Osteocyte (in vitro differentiated cells): ENCODE measurements around the gene ZNF318. TPM values are rescaled to one million over a fixed set of nuclear protein-coding genes. Genes with fewer than 3 reads are reported as not detected.
"Not testable (repeated sequence)": the region's sequence is repeated elsewhere in the genome, so short reads cannot be mapped to it uniquely, and the experiment has no call there.

Experiments
- DNase-seq: peaks from one replicate; pipeline ENCODE4 v3.0.0; 2021; ENCODE audit warnings: mixed read lengths; ENCODE audit not compliant: unreplicated experiment; ENCODE audit errors: extremely low spot score
- H3K27ac Mint-ChIP-seq: one replicate; pipeline ENCODE4 v1.8.0; 2021; ENCODE audit warnings: mild to moderate bottlenecking, mixed read lengths; ENCODE audit not compliant: unreplicated experiment
- H3K27me3 Mint-ChIP-seq: one replicate; pipeline ENCODE4 v1.8.0; 2021; ENCODE audit warnings: mixed read lengths; ENCODE audit not compliant: unreplicated experiment
- H3K36me3 Mint-ChIP-seq: one replicate; pipeline ENCODE4 v1.8.0; 2021; ENCODE audit warnings: mixed read lengths; ENCODE audit not compliant: unreplicated experiment
- H3K4me1 Mint-ChIP-seq: one replicate; pipeline ENCODE4 v1.8.0; 2021; ENCODE audit warnings: mixed read lengths; ENCODE audit not compliant: unreplicated experiment
- H3K4me3 Mint-ChIP-seq: one replicate; pipeline ENCODE4 v1.8.0; 2021; ENCODE audit warnings: mild to moderate bottlenecking, moderate library complexity, mixed read lengths; ENCODE audit not compliant: unreplicated experiment
- H3K9me3 Mint-ChIP-seq: one replicate; pipeline ENCODE4 v1.8.0; 2021; ENCODE audit warnings: mixed read lengths; ENCODE audit not compliant: unreplicated experiment
- CTCF ChIP-seq: fragments of 200-600 bp; sonication (generic); IDR thresholded peaks from 2 replicates; pipeline ENCODE4 v1.5.0; 2021; ENCODE audit warnings: antibody characterized with exemption, mild to moderate bottlenecking, moderate library complexity
- total RNA-seq: library from RNA; stranded (reverse); gene quantifications from 2 replicates; pipeline ENCODE4 v1.2.1, GENCODE V29; 2021

The ZNF318 gene
- total RNA-seq, 1 donor from 2014 or later: 25.1 TPM

DNA sequence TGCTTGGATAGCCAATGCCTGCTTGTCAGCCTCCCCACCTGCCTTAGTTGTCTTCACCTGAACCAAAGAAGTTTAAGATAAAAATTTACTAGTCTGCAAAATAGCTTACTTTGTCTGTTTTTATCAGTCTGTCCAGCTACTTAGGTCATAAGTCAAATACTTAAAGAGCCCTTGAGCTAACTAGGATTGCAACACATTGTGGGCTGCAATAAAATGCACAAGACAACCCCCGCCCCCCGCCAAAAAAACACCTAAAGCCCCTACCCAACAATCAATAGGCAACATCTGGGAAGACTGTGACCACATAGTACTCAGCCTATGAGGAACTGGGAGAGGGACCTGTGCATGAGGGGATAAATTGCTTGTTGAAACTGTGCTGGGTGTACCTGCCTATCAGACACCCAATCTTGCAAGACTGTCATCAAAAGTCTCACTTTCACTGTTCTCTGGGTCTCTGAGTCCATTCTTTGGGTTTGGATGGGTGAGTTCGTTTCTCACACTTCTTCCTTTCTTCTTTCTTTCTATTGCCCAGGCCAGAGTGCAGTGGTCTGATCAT lies 30.6 kb upstream of the ZNF318 start:
- Mint-ChIP-seq H3K4me1 (peaks cover 7% of the 10 kb centered on the region), H3K27me3 (peaks cover 34% of the 10 kb centered on the region), H3K27ac (no peak overlapping the region), H3K36me3 (no peaks in the 10 kb centered on the region), H3K9me3 (no peaks in the 10 kb centered on the region), H3K4me3 (no peak overlapping the region)
- TF ChIP-seq CTCF: no peak
- DNase-seq: no peak

GRCh38 chr6:43396408-43397149 lies 27.1 kb upstream of the ZNF318 start:
- H3K9me3 Mint-ChIP-seq: no peaks in the 10 kb centered on the region
- TF ChIP-seq CTCF: no peak
- H3K27me3 Mint-ChIP-seq: peaks cover 28% of the 10 kb centered on the region
- H3K4me3 Mint-ChIP-seq: no peak overlapping the region
- DNase-seq: no peak
- H3K27ac Mint-ChIP-seq: no peak overlapping the region
- H3K4me1 Mint-ChIP-seq: peaks cover 7% of the 10 kb centered on the region
- no peaks in the 10 kb centered on the region for H3K36me3 Mint-ChIP-seq

DNA sequence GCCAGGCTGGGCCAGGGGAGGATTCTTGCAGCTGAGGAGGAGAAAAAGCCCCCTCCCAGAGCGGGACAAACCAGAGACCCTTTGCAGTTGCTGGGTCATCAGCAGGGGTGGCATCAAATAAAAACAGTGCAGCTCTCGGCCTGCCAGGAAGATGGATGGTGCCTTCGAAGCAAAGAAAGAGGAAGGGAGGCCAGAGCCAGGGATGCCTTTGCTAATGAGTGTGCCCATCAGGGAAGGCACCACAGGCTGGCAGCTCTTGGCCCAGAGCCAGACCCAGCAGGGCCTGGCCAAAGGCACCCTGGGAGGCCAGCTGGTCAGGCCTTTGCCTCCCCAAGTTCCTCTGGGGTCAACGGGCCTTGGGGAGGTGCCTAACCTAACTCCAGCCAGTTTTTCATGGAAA lies 26.3 kb upstream of the ZNF318 start:
- H3K27ac Mint-ChIP-seq: no peak overlapping the region
- H3K9me3 Mint-ChIP-seq: no peaks in the 10 kb centered on the region
- no peaks in the 10 kb centered on the region for H3K36me3 Mint-ChIP-seq
- no peak for TF ChIP-seq CTCF
- peaks cover 35% of the 10 kb centered on the region for H3K27me3 Mint-ChIP-seq
- H3K4me1 Mint-ChIP-seq: peaks cover 7% of the 10 kb centered on the region
- no peak for DNase-seq
- no peak overlapping the region for H3K4me3 Mint-ChIP-seq

DNA sequence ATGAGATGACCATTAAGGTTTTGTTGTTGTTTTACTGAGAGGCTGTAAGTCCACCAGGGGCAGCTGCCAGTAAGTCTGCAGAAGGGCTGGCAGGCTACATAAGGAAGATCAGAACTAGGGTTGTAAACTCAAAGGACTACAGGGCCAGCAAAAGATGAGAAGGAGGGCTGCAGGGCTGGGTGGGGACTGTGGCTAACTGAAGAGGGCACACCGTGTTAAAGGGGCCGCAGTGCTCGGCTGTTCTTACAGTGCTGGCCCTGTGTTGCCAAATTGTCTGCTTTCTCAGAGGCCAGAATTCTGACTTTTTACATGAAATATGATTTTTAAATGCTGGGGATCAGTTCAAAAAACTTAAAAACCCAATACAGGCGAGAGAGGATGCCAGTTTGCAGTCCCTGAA lies 25.5 kb upstream of the ZNF318 start:
- Mint-ChIP-seq H3K4me1 (peaks cover 7% of the 10 kb centered on the region), H3K4me3 (no peak overlapping the region), H3K9me3 (no peaks in the 10 kb centered on the region), H3K27me3 (peaks cover 33% of the 10 kb centered on the region), H3K36me3 (no peaks in the 10 kb centered on the region), H3K27ac (no peak overlapping the region)
- no peak for TF ChIP-seq CTCF
- no peak for DNase-seq

GRCh38 chr6:43393602-43394001 lies 24.2 kb upstream of the ZNF318 start:
- Mint-ChIP-seq H3K27me3 (peaks cover 37% of the 10 kb centered on the region), H3K4me1 (peaks cover 7% of the 10 kb centered on the region), H3K27ac (no peak overlapping the region), H3K9me3 (no peaks in the 10 kb centered on the region), H3K36me3 (no peaks in the 10 kb centered on the region), H3K4me3 (no peak overlapping the region)
- TF ChIP-seq CTCF: no peak
- DNase-seq: no peak

DNA sequence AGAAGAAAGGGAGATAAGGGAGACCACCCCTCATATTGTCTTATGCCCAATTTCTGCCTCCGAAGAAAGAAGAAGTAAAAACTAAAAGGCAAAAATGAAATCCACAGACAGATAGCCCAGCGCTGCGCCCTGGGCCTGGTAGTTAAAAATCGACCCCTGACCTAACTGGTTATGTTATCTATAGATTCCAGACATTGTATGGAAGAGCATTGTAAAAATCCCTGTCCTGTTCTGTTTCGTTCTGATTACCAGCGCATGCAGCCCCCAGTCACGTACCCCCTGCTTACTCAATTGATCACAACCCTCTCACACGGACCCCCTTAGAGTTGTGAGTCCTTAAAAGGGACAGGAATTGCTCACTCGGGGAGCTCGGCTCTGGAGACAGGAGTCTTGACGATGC lies 23.7 kb upstream of the ZNF318 start:
- H3K36me3 Mint-ChIP-seq, H3K27ac Mint-ChIP-seq, H3K4me1 Mint-ChIP-seq, DNase-seq, H3K4me3 Mint-ChIP-seq, H3K9me3 Mint-ChIP-seq: not testable (repeated sequence)
- H3K27me3 Mint-ChIP-seq: peaks cover 39% of the 10 kb centered on the region
